Prostate gland (tissue), 2 donors: ENCODE results near the gene SORL1.

Experiments
- POLR2A ChIP-seq: fragments of 450-650 bp; IDR thresholded peaks from one replicate; pipeline ENCODE4 v1.6.1; 2016; ENCODE audit warnings: antibody characterized with exemption, mild to moderate bottlenecking
- POLR2AphosphoS5 ChIP-seq: sonication (generic); formaldehyde crosslinking; IDR thresholded peaks from one replicate; pipeline ENCODE4 v1.6.1; 2017; ENCODE audit warnings: antibody characterized with exemption
- TF ChIP-seq, protein P1 (sequence below), 4 experiments: fragments of 200-600 bp in 2 of 4; fragments of 450-650 bp in 2 of 4; sonication (generic) in 2 of 4; IDR thresholded peaks; 1 replicate in 3 of 4; 2 replicates in 1 of 4; pipeline ENCODE4 v1.5.1; 2016 to 2019; ENCODE audit warnings: antibody characterized with exemption in 4 of 4, mild to moderate bottlenecking in 2 of 4, moderate library complexity in 2 of 4

DNA sequence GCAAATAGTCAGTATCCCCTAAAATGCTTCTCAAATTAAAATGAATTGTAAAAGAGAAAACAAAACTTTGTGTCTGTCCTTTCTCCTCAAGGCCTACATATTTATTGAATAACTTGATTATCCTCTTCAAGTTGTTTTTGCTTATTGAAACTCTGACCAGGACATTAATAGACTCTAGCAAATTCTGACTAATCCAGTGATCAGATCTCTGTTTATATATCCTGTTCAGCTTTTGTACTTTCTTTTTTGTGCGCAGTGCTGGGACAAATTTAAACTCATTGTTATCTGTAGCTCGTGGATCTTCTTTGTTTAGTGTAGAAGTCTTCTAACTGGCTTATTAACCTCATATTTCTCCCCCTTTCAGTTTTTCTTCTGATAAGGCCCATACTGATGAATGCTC lies 140.6 kb downstream of the SORL1 start:
- TF ChIP-seq, protein P1, sequence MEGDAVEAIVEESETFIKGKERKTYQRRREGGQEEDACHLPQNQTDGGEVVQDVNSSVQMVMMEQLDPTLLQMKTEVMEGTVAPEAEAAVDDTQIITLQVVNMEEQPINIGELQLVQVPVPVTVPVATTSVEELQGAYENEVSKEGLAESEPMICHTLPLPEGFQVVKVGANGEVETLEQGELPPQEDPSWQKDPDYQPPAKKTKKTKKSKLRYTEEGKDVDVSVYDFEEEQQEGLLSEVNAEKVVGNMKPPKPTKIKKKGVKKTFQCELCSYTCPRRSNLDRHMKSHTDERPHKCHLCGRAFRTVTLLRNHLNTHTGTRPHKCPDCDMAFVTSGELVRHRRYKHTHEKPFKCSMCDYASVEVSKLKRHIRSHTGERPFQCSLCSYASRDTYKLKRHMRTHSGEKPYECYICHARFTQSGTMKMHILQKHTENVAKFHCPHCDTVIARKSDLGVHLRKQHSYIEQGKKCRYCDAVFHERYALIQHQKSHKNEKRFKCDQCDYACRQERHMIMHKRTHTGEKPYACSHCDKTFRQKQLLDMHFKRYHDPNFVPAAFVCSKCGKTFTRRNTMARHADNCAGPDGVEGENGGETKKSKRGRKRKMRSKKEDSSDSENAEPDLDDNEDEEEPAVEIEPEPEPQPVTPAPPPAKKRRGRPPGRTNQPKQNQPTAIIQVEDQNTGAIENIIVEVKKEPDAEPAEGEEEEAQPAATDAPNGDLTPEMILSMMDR (IDR thresholded peaks at IDR 0.05), result no peak
- TF ChIP-seq POLR2AphosphoS5 (no peak), POLR2A (no peak)
